Progenitor cell of endocrine pancreas (in vitro differentiated cells): ENCODE measurements around the gene CCDC85C. TPM values are rescaled to one million over a fixed set of nuclear protein-coding genes. Genes with fewer than 3 reads are reported as not detected.

Source experiments
- DNase-seq: peaks from one replicate; pipeline ENCODE4 v3.0.0; 2021; ENCODE audit warnings: low spot score; ENCODE audit not compliant: unreplicated experiment
- H3K27ac Mint-ChIP-seq: 2 replicates; pipeline ENCODE4 v1.8.0; 2021; ENCODE audit warnings: mild to moderate bottlenecking, moderate library complexity, mixed read lengths
- H3K27me3 Mint-ChIP-seq: 2 replicates; pipeline ENCODE4 v1.8.0; 2021; ENCODE audit warnings: mixed read lengths
- H3K36me3 Mint-ChIP-seq: 2 replicates; pipeline ENCODE4 v1.8.0; 2022; ENCODE audit warnings: mixed read lengths; ENCODE audit not compliant: insufficient read depth
- H3K4me1 Mint-ChIP-seq: 2 replicates; pipeline ENCODE4 v1.8.0; 2021; ENCODE audit warnings: low read depth, mixed read lengths
- H3K4me3 Mint-ChIP-seq: 2 replicates; pipeline ENCODE4 v1.8.0; 2021; ENCODE audit warnings: low read depth, mild to moderate bottlenecking, moderate library complexity, mixed read lengths
- H3K9me3 Mint-ChIP-seq: 2 replicates; pipeline ENCODE4 v1.8.0; 2021; ENCODE audit warnings: low read depth, mixed read lengths
- CTCF ChIP-seq: fragments of 200-600 bp; sonication (generic); IDR thresholded peaks from one replicate; pipeline ENCODE4 v1.5.0; 2021; ENCODE audit warnings: antibody characterized with exemption, mild to moderate bottlenecking; ENCODE audit not compliant: unreplicated experiment
- total RNA-seq: library from RNA; stranded (reverse); gene quantifications from 2 replicates; pipeline ENCODE4 v1.2.1, GENCODE V29; 2021

The CCDC85C gene
- total RNA-seq, 1 donor from 2014 or later, result 44.9 TPM

DNA sequence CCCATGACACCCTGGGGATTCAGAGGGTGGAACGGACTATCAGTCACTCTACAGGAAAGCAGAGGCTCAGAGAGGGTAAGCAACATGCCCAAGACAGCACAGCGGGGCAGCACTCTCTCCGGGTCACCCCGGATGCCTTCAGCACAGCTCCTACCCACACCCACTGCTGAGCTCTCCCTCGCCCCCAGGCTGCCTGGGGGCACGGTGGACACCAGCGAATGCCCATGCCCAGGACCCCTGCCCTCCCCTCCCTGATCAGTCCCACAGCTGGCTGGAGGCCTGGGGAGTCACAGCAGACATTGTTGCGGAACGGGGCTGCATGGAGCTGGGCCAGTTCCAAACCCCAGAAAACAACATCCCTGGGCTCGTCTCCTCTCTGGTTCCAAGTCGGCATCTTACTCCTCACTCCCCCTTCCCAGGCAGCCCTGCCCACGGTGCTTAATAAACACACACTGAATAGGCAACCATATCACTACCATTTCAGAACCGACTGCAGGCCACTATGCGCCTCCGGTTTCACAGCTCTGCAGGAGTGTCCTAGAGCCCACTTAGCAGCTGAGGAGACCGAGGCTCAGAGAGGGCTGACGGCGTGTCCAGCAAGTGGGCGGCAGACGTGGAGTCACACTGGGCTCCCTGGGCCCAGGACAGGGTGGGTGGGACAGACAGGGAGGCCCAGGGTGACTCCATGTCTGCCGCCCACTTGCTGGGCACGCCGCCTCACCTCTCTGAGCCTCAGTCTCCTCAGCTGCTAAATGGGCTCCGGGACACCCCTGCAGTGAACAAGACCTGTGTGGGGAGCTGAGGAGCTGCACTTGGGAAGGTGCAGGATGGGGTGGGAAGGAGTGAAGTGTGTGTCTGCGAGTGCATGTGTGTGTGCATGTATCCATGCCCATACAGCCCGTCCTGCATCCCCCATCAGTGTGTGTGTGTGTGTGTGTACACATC lies 27.0 kb downstream of the CCDC85C start:
- no peaks in the 10 kb centered on the region for H3K27me3 Mint-ChIP-seq
- H3K4me1 Mint-ChIP-seq, result peaks cover 69% of the 10 kb centered on the region
- no peaks in the 10 kb centered on the region for H3K9me3 Mint-ChIP-seq
- H3K4me3 Mint-ChIP-seq, result no peak overlapping the region
- no peak for DNase-seq
- H3K36me3 Mint-ChIP-seq, result no peaks in the 10 kb centered on the region
- no peak for TF ChIP-seq CTCF
- peak overlapping the region; percentile 87 for H3K27ac Mint-ChIP-seq

GRCh38 chr14:99576304-99576703 lies 27.7 kb downstream of the CCDC85C start:
- no peak for DNase-seq
- no peak overlapping the region for H3K4me3 Mint-ChIP-seq
- H3K9me3 Mint-ChIP-seq, result no peaks in the 10 kb centered on the region
- H3K4me1 Mint-ChIP-seq, result peaks cover 72% of the 10 kb centered on the region
- no peak overlapping the region for H3K27ac Mint-ChIP-seq
- H3K36me3 Mint-ChIP-seq, result no peaks in the 10 kb centered on the region
- H3K27me3 Mint-ChIP-seq, result no peaks in the 10 kb centered on the region
- no peak for TF ChIP-seq CTCF

DNA sequence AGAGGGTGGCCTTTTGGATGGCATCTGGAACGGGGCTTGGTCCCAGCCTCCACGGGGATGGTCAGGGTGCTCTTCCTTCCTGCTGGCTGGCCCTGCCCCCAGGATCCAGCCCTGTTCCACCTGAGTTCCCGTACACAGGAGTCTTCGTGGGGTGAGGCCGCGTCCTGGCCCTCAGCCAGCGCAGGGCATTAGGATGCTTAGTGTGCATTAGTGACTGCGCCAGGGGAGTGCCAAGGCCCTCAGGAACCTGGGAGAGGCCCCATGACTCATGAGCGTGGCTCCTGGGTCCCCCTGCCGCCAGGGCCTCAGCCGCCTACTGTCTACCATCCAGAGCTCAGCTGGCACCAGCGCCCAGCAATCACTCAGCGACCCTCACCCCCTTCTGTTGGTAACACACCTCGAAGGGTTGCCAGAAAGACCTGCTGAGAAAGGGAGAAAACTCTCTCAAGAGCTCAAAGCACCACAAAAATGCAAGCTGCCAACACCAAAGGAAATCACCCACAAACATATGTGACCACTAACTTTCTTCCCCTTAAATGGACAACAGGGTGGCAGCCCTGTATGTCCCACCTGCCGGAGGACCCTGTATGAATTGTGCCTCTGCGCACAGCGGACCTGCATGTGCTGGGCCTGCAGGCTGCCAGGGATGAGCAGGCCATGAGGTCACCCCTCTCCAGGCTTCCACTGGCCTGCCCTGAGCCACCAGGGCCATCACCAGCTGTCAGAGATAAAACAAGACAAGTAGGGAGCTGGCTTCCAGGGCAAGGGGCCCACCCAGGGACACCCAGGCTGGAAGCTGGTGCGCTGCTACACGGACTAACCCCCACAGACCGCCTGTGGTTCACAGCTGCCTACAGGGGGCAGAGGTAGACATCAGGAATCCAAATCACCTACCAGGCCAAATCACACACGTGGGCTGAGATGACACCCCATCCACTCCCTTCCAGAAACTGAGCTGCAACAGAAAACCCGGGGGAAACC lies 28.7 kb downstream of the CCDC85C start:
- no peak for DNase-seq
- H3K4me3 Mint-ChIP-seq, result no peak overlapping the region
- peak; percentile 32 for TF ChIP-seq CTCF
- H3K27ac Mint-ChIP-seq, result peak overlapping the region; percentile 73
- peaks cover 77% of the 10 kb centered on the region for H3K4me1 Mint-ChIP-seq
- H3K9me3 Mint-ChIP-seq, result no peaks in the 10 kb centered on the region
- H3K36me3 Mint-ChIP-seq, result no peaks in the 10 kb centered on the region
- no peaks in the 10 kb centered on the region for H3K27me3 Mint-ChIP-seq

- TF ChIP-seq CTCF, result no peak
- no peaks in the 10 kb centered on the region for H3K36me3 Mint-ChIP-seq
- H3K27ac Mint-ChIP-seq, result peak overlapping the region; percentile 95
- H3K9me3 Mint-ChIP-seq, result no peaks in the 10 kb centered on the region
- DNase-seq, result no peak
- peaks cover 78% of the 10 kb centered on the region for H3K4me1 Mint-ChIP-seq
- peak overlapping the region; percentile 8 for H3K4me3 Mint-ChIP-seq
- no peaks in the 10 kb centered on the region for H3K27me3 Mint-ChIP-seq
Measured at GRCh38 chr14:99574099-99574880, 29.7 kb downstream of the CCDC85C start.
